A549 (cell line): ENCODE measurements around the gene DSCAML1. TPM values are rescaled to one million over a fixed set of nuclear protein-coding genes. Genes with fewer than 3 reads are reported as not detected.

Source experiments
- ATAC-seq, 2 experiments: fragments of 200-7000 bp in 1 of 2; fragments of >200 bp in 1 of 2; cut with Nextera tagmentation in 1 of 2; cut with Tn5 transposase in 1 of 2; 3 replicates each; pipeline versions ENCODE4 v1.8.0 to v1.9.1; 2018 to 2020; ENCODE audit warnings: mild to moderate bottlenecking in 1 of 2, moderate library complexity in 1 of 2
- CTCF ChIA-PET: fragments of 300-600 bp; sonication (Branson Sonifier 250); formaldehyde crosslinking; extraction: SDS; loops from one replicate; lab custom pipeline; 2021; ENCODE audit warnings: antibody characterized with exemption, inconsistent platforms; lab: Yijun Ruan, JAX
- POLR2A ChIA-PET: fragments of 350-600 bp; formaldehyde crosslinking; extraction: SDS; loops from one replicate; lab custom pipeline; 2021; ENCODE audit warnings: antibody characterized with exemption, inconsistent platforms; lab: Yijun Ruan, JAX
- DNase-seq, 2 experiments: peaks; one replicate each; pipeline versions ENCODE4 v3.0.0 to v3.0.0-alpha.2; 2011 to 2016; ENCODE audit warnings: low read depth in 1 of 2, low spot score in 1 of 2
- FAIRE-seq: peaks from 2 replicates; lab custom pipeline; 2011; peaks lifted over from hg19 to GRCh38; lab: Jason Lieb, UNC
- H3K27ac ChIP-seq, 2 experiments: fragments of >200 bp; sonication (Bioruptor Twin); formaldehyde crosslinking; 3 replicates each; pipeline ENCODE4 v1.5.1; 2016 to 2017
- H3K4me1 ChIP-seq: fragments of >200 bp; sonication (Bioruptor Twin); formaldehyde crosslinking; 3 replicates; pipeline ENCODE4 v1.6.1; 2016
- H3K4me2 ChIP-seq: fragments of >200 bp; sonication (Bioruptor Twin); formaldehyde crosslinking; 3 replicates; pipeline ENCODE4 v1.6.1; 2016
- H3K4me3 ChIP-seq: fragments of >200 bp; sonication (Bioruptor Twin); formaldehyde crosslinking; 3 replicates; pipeline ENCODE4 v1.5.1; 2016
- H3K9me3 ChIP-seq: fragments of >200 bp; sonication (Bioruptor Twin); formaldehyde crosslinking; 3 replicates; pipeline ENCODE4 v1.6.1; 2016
- CBX8 ChIP-seq: fragments of 200-600 bp; sonication (generic); IDR thresholded peaks from 2 replicates; pipeline ENCODE4 v1.6.1; 2016
- FOSL2 ChIP-seq, 2 experiments: fragments of 450-650 bp in 1 of 2; fragments of >200 bp in 1 of 2; sonication (Bioruptor Twin) in 1 of 2; formaldehyde crosslinking; IDR thresholded peaks; 2 replicates each; pipeline versions ENCODE4 v1.5.0 to v1.6.1; 2016 to 2020; ENCODE audit warnings: mild to moderate bottlenecking in 1 of 2, moderate library complexity in 1 of 2
- HEYL ChIP-seq: fragments of 250-450 bp; sonication (Bioruptor Pico); IDR thresholded peaks from 2 replicates; pipeline ENCODE4 v1.8.0; 2021; ENCODE audit warnings: mild to moderate bottlenecking, moderate library complexity
- HOXB13 ChIP-seq: fragments of 250-450 bp; sonication (Bioruptor Pico); IDR thresholded peaks from 2 replicates; pipeline ENCODE4 v1.5.0; 2020; ENCODE audit warnings: low read depth, mild to moderate bottlenecking, moderate library complexity
- MAZ ChIP-seq: fragments of 150-350 bp; IDR thresholded peaks from 2 replicates; pipeline ENCODE4 v1.6.1; 2014; ENCODE audit warnings: antibody characterized with exemption, low read depth, low read length, borderline replicate concordance
- MYC ChIP-seq: IDR thresholded peaks from 2 replicates; pipeline ENCODE4 v1.6.1; 2012; ENCODE audit warnings: mild to moderate bottlenecking, inconsistent platforms, low read length, improper control_type of control experiment, borderline replicate concordance
- NR3C1 ChIP-seq: fragments of >200 bp; sonication (Bioruptor Twin); formaldehyde crosslinking; IDR thresholded peaks from 3 replicates; pipeline ENCODE4 v1.6.1; 2017
- POLR2AphosphoS2 ChIP-seq: conservative IDR thresholded peaks from 2 replicates; pipeline ENCODE4 v1.6.1; 2012; ENCODE audit warnings: low read length, improper control_type of control experiment, inconsistent platforms
- RAD21 ChIP-seq, 2 experiments: fragments of >200 bp in 1 of 2; sonication (Bioruptor Twin) in 1 of 2; formaldehyde crosslinking in 1 of 2; IDR thresholded peaks in 1 of 2; conservative IDR thresholded peaks in 1 of 2; 2 replicates in 1 of 2; 3 replicates in 1 of 2; pipeline ENCODE4 v1.6.1; 2012 to 2018; ENCODE audit warnings: inconsistent platforms in 1 of 2
- RARB ChIP-seq: fragments of 250-450 bp; sonication (Bioruptor Pico); IDR thresholded peaks from 2 replicates; pipeline ENCODE4 v1.8.0; 2021; ENCODE audit warnings: mild to moderate bottlenecking, moderate library complexity
- RCOR1 ChIP-seq: fragments of 150-350 bp; IDR thresholded peaks from 2 replicates; pipeline ENCODE4 v1.6.1; 2014; ENCODE audit warnings: antibody characterized with exemption, low read length, low read depth
- RFX5 ChIP-seq: fragments of 450-650 bp; IDR thresholded peaks from 2 replicates; pipeline ENCODE4 v1.7.1; 2014; ENCODE audit warnings: antibody characterized with exemption, mild to moderate bottlenecking, moderate library complexity
- TFCP2L1 ChIP-seq: fragments of 250-450 bp; sonication (Bioruptor Pico); IDR thresholded peaks from 2 replicates; pipeline ENCODE4 v1.5.0; 2021; ENCODE audit warnings: mild to moderate bottlenecking
- ZFP36 ChIP-seq: fragments of 450-650 bp; IDR thresholded peaks from 2 replicates; pipeline ENCODE4 v1.6.1; 2014; ENCODE audit warnings: borderline replicate concordance; ENCODE audit not compliant: partially characterized antibody
- WGBS: methylation state at CpG from one replicate; pipeline ENCODE4 v1.1.6; 2017; ENCODE audit errors: missing lambda C conversion rate; 5-methylcytosine and 5-hydroxymethylcytosine counted together
- polyA plus RNA-seq, 4 experiments: library from polyadenylated mRNA; depleted of rRNA in 3 of 4; stranded (reverse); fragments of >200 nt; fragmentation: RNase III in 1 of 4; extraction: RNeasy Plus Mini Kit Qiagen cat#74134 plus additional on column Dnase treatment in 1 of 4; gene quantifications; 2 replicates in 3 of 4; 3 replicates in 1 of 4; pipeline ENCODE4 v1.2.3, GENCODE V29; 2011 to 2017
- TF ChIP-seq, protein P1 (sequence below): fragments of 450-650 bp; IDR thresholded peaks from 2 replicates; pipeline ENCODE4 v1.6.1; 2014; ENCODE audit warnings: antibody characterized with exemption
- TF ChIP-seq, protein P2 (sequence below): fragments of 250-450 bp; sonication (Bioruptor Pico); IDR thresholded peaks from 2 replicates; pipeline ENCODE4 v1.5.0; 2021; ENCODE audit warnings: mild to moderate bottlenecking, moderate library complexity, borderline replicate concordance
- TF ChIP-seq, protein P3 (sequence below): IDR thresholded peaks from 2 replicates; pipeline ENCODE4 v1.6.1; 2012
- TF ChIP-seq, protein P4 (sequence below): IDR thresholded peaks from 2 replicates; pipeline ENCODE4 v1.6.1; 2012
- TF ChIP-seq, protein P5 (sequence below): fragments of 150-350 bp; IDR thresholded peaks from 2 replicates; pipeline ENCODE4 v1.6.1; 2014; ENCODE audit warnings: low read depth, mild to moderate bottlenecking, low read length

The DSCAML1 gene
- polyA plus RNA-seq, 2 of the 4 experiments (the other 2 are of a cell fraction) = 0.12 to 0.31 TPM

DNA sequence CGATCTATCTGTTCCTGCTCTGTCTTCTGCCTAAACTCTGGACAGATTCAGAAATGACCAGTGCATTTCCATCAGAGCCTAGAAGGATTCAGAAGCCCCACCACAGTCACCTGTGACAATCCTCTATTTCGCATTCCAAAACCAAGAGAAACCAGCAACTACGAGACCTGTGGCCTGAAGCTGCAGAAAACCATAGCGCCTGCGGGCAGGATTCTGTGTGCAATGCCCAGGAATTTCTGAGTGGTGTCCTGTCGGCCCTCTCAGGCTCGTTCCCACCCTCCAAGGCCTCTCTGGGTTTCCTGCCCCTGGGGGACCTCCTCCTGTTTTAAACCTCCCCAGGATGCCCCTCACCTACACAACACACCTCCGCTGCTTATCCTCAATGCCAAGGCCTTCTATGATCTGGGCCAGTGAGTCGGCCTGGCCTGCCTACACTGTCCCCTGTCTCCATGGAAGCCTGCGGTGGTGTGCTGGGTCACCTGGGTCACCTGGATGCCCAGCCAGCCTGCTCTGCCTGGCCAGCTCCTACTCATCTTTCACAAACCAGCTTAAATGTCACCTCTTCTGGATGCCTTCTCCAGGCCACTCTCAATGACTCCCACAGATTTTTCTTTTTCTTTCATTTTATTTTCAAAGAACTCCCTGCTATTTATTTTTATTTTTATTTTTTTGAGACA, 271.0 kb downstream of the DSCAML1 start:
- no peak for TF ChIP-seq ZFP36
- CTCF ChIA-PET = interaction anchor here (0.9 kb wide), 1 partner anchor 99 kb away, joined by 3 read pairs; no protein-coding TSS in a partner anchor
- no peaks in the 10 kb centered on the region for H3K4me1 ChIP-seq
- FAIRE-seq (no peak), DNase-seq (no peak), ATAC-seq (no peak)
- H3K4me2 ChIP-seq = no peak overlapping the region
- 72% methylated on average over 9 of the region's 10 CpGs for WGBS
- no peak overlapping the region for H3K4me3 ChIP-seq
- no peak overlapping the region for H3K27ac ChIP-seq
- POLR2A ChIA-PET = no interaction called here
- no peaks in the 10 kb centered on the region for H3K9me3 ChIP-seq

DNA sequence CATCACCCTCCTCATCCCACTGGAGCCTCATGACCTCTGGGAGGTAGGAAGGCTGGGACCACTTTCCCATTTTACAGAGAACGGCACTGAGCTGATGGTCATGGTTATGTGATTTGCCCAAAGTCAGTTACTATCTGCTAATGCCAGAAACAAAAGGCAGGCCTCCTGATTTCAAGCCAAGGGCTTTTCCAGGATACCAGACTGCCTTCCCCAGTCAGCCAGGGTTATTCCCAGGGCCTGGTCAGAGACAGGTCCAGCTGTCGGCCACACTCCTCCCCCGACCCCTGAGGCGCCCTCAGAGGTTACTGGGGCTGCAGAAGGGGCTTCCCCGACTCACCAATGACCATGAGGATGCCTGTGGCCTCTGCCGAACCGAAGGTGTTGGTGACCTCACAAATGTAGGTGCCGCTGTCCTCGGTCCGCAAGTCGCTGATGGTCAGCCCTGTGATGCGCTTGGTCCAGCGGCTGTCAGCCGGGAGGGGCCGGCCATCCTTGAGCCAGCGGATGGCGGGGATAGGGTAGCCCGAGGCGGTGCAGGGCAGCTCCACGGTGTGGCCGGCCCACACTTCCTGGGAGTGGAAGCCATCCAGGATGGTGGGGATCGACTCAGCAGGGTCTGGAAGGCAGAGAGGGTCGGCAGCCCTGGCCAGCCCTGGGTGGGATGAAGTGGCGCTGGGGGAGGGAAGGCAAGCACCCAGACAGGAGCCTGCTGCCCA, 272.4 kb downstream of the DSCAML1 start:
- WGBS = 69% methylated on average over 5 of the region's 24 CpGs
- Histone ChIP-seq H3K9me3 (no peaks in the 10 kb centered on the region), H3K4me3 (no peak overlapping the region), H3K27ac (no peak overlapping the region), H3K4me1 (no peaks in the 10 kb centered on the region), H3K4me2 (no peak overlapping the region)
- DNase-seq = no peak
- CTCF ChIA-PET = no interaction called here
- POLR2A ChIA-PET = no interaction called here
- no peak for ATAC-seq
- TF ChIP-seq NR3C1 (no peak), CBX8 (no peak), RAD21 (conservative IDR thresholded peaks at IDR 0.05 in 1 of 2, IDR thresholded peaks at IDR 0.05 in 1 of 2) (no peak)
- FAIRE-seq = no peak

DNA sequence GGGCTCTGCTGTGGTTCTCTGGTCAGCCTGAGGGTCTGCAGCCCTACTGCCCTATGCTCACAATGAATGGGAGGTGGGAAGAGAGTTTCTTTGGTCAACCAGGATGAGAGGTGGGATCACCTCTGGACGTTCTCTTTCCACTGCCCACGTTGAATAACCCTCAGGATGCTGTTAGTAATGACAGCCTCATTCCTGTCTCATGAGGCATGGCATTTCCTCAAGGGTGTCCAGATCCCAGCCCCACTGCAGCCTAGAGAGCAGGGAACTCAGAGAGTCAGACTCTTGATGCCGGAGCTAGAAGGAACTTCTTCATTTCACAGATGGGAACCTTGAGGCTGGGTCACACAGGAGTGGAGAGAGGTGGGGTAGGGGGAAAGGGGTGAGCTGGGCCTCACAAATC, 273.3 kb downstream of the DSCAML1 start:
- 37% methylated on average over 3 of the region's 3 CpGs for WGBS
- ChIA-PET POLR2A (no interaction called here), CTCF (no interaction called here)
- Histone ChIP-seq H3K9me3 (no peaks in the 10 kb centered on the region), H3K4me1 (no peaks in the 10 kb centered on the region), H3K4me3 (no peak overlapping the region), H3K27ac (no peak overlapping the region)
- ATAC-seq (no peak), FAIRE-seq (no peak), DNase-seq (no peak)
- TF ChIP-seq TFCP2L1 (CRISPR knock-in tag) = no peak
- no peak for TF ChIP-seq HOXB13
- no peak for TF ChIP-seq FOSL2 (IDR thresholded peaks at IDR 0.05)
- no peak for TF ChIP-seq FOSL2 (CRISPR knock-in tag; IDR thresholded peaks at IDR 0.05)
- TF ChIP-seq HEYL = no peak
- TF ChIP-seq MYC = no peak
- TF ChIP-seq, protein P1, sequence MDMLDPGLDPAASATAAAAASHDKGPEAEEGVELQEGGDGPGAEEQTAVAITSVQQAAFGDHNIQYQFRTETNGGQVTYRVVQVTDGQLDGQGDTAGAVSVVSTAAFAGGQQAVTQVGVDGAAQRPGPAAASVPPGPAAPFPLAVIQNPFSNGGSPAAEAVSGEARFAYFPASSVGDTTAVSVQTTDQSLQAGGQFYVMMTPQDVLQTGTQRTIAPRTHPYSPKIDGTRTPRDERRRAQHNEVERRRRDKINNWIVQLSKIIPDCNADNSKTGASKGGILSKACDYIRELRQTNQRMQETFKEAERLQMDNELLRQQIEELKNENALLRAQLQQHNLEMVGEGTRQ = no peak
- TF ChIP-seq RAD21 (conservative IDR thresholded peaks at IDR 0.05 in 1 of 2, IDR thresholded peaks at IDR 0.05 in 1 of 2) = no peak
- TF ChIP-seq POLR2AphosphoS2 = no peak
- no peak for TF ChIP-seq MAZ
- no peak for TF ChIP-seq CBX8
- TF ChIP-seq, protein P2, sequence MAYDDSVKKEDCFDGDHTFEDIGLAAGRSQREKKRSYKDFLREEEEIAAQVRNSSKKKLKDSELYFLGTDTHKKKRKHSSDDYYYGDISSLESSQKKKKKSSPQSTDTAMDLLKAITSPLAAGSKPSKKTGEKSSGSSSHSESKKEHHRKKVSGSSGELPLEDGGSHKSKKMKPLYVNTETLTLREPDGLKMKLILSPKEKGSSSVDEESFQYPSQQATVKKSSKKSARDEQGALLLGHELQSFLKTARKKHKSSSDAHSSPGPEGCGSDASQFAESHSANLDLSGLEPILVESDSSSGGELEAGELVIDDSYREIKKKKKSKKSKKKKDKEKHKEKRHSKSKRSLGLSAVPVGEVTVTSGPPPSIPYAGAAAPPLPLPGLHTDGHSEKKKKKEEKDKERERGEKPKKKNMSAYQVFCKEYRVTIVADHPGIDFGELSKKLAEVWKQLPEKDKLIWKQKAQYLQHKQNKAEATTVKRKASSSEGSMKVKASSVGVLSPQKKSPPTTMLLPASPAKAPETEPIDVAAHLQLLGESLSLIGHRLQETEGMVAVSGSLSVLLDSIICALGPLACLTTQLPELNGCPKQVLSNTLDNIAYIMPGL (CRISPR knock-in tag) = no peak
- TF ChIP-seq, protein P3, sequence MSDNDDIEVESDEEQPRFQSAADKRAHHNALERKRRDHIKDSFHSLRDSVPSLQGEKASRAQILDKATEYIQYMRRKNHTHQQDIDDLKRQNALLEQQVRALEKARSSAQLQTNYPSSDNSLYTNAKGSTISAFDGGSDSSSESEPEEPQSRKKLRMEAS = no peak
- TF ChIP-seq, protein P4, sequence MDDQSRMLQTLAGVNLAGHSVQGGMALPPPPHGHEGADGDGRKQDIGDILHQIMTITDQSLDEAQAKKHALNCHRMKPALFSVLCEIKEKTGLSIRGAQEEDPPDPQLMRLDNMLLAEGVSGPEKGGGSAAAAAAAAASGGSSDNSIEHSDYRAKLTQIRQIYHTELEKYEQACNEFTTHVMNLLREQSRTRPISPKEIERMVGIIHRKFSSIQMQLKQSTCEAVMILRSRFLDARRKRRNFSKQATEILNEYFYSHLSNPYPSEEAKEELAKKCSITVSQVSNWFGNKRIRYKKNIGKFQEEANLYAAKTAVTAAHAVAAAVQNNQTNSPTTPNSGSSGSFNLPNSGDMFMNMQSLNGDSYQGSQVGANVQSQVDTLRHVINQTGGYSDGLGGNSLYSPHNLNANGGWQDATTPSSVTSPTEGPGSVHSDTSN = no peak
- TF ChIP-seq, protein P5, sequence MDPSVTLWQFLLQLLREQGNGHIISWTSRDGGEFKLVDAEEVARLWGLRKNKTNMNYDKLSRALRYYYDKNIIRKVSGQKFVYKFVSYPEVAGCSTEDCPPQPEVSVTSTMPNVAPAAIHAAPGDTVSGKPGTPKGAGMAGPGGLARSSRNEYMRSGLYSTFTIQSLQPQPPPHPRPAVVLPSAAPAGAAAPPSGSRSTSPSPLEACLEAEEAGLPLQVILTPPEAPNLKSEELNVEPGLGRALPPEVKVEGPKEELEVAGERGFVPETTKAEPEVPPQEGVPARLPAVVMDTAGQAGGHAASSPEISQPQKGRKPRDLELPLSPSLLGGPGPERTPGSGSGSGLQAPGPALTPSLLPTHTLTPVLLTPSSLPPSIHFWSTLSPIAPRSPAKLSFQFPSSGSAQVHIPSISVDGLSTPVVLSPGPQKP = no peak
- TF ChIP-seq RCOR1 = no peak
- no peak for TF ChIP-seq RARB (CRISPR knock-in tag)
- no peak for TF ChIP-seq RFX5
- TF ChIP-seq ZFP36 = no peak
- TF ChIP-seq, all 56 proteins: peak for 0
- no peak overlapping the region for H3K4me2 ChIP-seq
